ENCODE results near the gene PPP3CA.

- TF ChIP-seq EZH2 (IDR thresholded peaks at IDR 0.05) = no peak
- no peak for TF ChIP-seq POLR2AphosphoS5 (IDR thresholded peaks at IDR 0.05; ENCODE audit: borderline replicate concordance, low read depth, low read length)
- TF ChIP-seq FOXP2 (optimal IDR thresholded peaks at IDR 0.05; ENCODE audit: control extremely low read depth, extremely low read length, insufficient read depth) = no peak
These were observed 369.5 kb downstream of the PPP3CA start for GRCh38 chr4:100977746-100978397.

Data from SK-N-MC (cell line).